Left kidney (tissue), 2 donors: ENCODE data around the gene ATP9A. TPM values are rescaled to one million over a fixed set of nuclear protein-coding genes. Genes with fewer than 3 reads are reported as not detected.
"Not testable (repeated sequence)": the region's sequence is repeated elsewhere in the genome, so short reads cannot be mapped to it uniquely, and the experiment has no call there.

Experiments used
- DNase-seq: peaks from one replicate; pipeline ENCODE4 v3.0.0-alpha.2; 2013
- polyA plus RNA-seq: library from polyadenylated mRNA; unstranded; fragments of 120-200 nt; gene quantifications from one replicate; pipeline ENCODE4 v1.2.1, GENCODE V29; 2013; ENCODE audit not compliant: insufficient read length

Gene ATP9A
- polyA plus RNA-seq, 1 donor: 62.4 TPM

- no peak for DNase-seq
These were observed 190.6 kb downstream of the ATP9A start for GRCh38 chr20:51577432-51578144.

GRCh38 chr20:51575486-51575885, 192.7 kb downstream of the ATP9A start:
- DNase-seq: no peak

- DNase-seq: no peak
These were observed 193.7 kb downstream of the ATP9A start for GRCh38 chr20:51574248-51575033.

- DNase-seq: no peak
These were observed 194.5 kb downstream of the ATP9A start for GRCh38 chr20:51573576-51574243.

- no peak for DNase-seq
These were observed 196.8 kb downstream of the ATP9A start for GRCh38 chr20:51571460-51571794.

GRCh38 chr20:51570739-51571459, 197.3 kb downstream of the ATP9A start:
- no peak for DNase-seq

GRCh38 chr20:51569815-51570738, 198.1 kb downstream of the ATP9A start:
- DNase-seq: no peak

GRCh38 chr20:51568533-51568932, 199.7 kb downstream of the ATP9A start:
- not testable (repeated sequence) for DNase-seq

GRCh38 chr20:51567622-51568021, 200.6 kb downstream of the ATP9A start:
- DNase-seq: no peak

- DNase-seq: no peak
These were observed 201.6 kb downstream of the ATP9A start for GRCh38 chr20:51566594-51566993.

GRCh38 chr20:51565298-51566144, 202.7 kb downstream of the ATP9A start:
- no peak for DNase-seq

- DNase-seq: peak; percentile 44
These were observed 204.5 kb downstream of the ATP9A start for GRCh38 chr20:51563486-51564332.

GRCh38 chr20:51563174-51563485, 205.1 kb downstream of the ATP9A start:
- no peak for DNase-seq

- DNase-seq: peak; percentile 93
These were observed 205.6 kb downstream of the ATP9A start for GRCh38 chr20:51562332-51563173.

GRCh38 chr20:51562027-51562331, 206.2 kb downstream of the ATP9A start:
- DNase-seq: no peak

GRCh38 chr20:51560550-51561307, 207.5 kb downstream of the ATP9A start:
- DNase-seq: no peak

GRCh38 chr20:51560042-51560441, 208.1 kb downstream of the ATP9A start:
- DNase-seq: no peak
